ENCODE measurements around the gene TLCD2.

The TLCD2 gene

DNA sequence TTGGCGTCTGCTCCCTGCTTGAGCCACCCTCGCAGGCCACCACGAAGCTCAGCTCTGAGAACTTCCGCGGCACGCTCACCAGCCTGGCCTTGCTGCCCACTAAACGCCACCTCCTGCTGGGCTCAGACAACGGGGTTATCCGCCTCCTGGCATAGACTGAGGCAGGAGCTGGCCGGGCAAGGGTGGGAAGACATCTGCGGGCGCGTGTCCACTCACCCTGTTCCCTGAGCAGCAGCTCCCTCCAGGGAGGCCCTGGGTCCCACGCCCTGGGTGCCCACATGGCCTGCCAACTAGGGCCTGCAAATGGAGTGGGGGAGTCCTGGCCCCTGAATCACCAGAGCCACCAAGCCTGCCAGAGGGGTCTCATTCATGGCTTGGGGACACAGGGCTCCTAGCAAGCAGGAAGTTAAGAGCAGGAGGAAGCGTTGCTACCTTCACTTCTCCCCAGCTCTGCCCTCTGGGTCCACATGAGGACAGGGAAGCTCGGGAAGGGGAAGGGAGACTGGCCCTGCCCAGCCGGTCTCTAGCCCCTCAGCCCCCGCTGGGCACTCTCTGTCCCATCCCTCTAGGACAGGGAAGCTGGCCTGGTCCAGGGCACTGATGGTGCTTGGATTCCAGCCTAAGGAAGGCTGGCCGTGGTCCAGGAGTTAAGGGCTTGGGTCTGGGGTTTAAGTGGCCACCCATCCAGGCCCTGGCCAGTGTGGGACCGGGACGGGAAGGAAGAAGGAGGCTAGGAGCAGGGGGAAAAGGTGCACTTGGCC is 27.5 kb upstream of the TLCD2 start:
- TF ChIP-seq, protein P1, sequence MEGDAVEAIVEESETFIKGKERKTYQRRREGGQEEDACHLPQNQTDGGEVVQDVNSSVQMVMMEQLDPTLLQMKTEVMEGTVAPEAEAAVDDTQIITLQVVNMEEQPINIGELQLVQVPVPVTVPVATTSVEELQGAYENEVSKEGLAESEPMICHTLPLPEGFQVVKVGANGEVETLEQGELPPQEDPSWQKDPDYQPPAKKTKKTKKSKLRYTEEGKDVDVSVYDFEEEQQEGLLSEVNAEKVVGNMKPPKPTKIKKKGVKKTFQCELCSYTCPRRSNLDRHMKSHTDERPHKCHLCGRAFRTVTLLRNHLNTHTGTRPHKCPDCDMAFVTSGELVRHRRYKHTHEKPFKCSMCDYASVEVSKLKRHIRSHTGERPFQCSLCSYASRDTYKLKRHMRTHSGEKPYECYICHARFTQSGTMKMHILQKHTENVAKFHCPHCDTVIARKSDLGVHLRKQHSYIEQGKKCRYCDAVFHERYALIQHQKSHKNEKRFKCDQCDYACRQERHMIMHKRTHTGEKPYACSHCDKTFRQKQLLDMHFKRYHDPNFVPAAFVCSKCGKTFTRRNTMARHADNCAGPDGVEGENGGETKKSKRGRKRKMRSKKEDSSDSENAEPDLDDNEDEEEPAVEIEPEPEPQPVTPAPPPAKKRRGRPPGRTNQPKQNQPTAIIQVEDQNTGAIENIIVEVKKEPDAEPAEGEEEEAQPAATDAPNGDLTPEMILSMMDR (IDR thresholded peaks at IDR 0.05): no peak
- Mint-ChIP-seq H3K4me1 (peaks cover 39% of the 10 kb centered on the region), H3K36me3 (ENCODE audit: low read depth) (peaks cover 10% of the 10 kb centered on the region), H3K27ac (no peak overlapping the region), H3K27me3 (ENCODE audit: low read depth, poor library complexity) (peaks cover 4% of the 10 kb centered on the region), H3K4me3 (no peak overlapping the region), H3K9me3 (peaks cover 23% of the 10 kb centered on the region)
- DNase-seq: no peak

DNA sequence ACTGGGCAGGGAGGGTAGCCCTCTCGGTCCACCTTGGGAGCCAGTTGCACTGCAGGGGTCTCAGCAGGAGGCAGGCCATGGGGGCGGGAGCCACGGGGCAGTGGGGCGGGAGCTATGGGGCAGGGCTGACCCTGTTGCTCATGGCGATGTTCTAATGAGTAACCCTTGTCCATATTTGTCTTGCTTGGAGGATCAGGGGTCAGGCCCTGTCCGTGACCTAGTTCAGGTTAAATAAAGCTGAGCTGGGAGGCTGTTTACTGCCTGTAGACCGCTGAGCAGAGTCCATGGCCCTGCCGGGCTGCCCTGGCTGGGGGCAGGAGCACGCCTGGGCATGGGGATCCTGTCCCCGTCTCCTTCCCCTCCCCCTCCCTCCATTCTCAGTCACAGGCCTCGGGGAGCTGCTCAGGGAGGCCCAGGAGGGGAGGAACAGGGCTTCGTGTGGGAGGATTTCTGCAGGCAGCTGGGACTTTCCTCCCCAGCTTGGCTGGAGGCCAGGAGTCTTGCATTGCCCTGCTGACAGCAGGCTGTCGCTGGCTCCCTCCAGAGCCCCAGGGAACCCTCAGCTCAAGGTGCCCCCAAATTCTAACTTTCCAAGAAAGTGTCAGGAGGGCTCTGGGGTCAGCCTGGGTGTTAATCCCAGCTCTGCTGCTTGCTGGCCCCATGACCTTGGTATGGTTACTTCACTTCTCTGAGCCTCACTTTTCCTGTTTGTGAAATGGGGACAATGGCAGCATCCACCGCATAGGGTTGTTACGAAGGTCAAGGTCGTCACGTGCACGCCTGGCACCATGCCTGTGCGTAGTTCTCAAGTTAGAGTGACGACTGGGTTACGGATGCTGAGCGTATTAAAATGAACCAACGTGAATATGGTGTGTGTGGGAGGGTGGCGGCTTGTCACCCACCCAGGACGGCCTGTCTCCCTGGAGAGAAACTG is 26.4 kb upstream of the TLCD2 start:
- Mint-ChIP-seq H3K4me3 (peak overlapping the region; percentile 60), H3K27me3 (ENCODE audit: low read depth, poor library complexity) (peaks cover 4% of the 10 kb centered on the region), H3K9me3 (peaks cover 12% of the 10 kb centered on the region), H3K36me3 (ENCODE audit: low read depth) (peaks cover 10% of the 10 kb centered on the region), H3K4me1 (peaks cover 35% of the 10 kb centered on the region), H3K27ac (peak overlapping the region; percentile 83)
- TF ChIP-seq, protein P1 (IDR thresholded peaks at IDR 0.05): no peak
- peak; percentile 62 for DNase-seq

DNA sequence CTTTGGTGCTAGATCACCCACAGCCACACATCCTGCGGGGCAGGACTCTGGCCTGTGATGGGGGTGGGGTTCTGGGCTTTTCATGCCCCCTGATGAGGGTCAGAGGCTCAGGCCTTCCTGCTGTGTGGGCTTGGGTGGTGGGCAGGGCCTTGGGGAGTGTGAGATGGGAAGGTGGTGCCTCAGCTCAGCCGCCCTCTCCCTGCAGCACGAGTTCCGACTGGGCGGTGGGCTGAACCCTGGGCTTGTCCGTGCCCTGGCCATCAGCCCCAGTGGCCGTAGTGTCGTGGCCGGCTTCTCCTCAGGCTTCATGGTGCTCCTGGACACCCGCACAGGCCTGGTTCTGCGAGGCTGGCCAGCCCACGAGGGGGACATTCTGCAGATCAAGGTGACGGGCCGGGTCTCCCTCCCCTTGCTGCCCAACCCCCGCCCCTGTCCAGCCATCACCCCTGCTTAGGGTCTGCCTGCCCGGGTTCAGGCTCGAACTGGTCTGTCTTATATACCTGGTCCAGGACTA is 25.7 kb upstream of the TLCD2 start:
- DNase-seq: no peak
- Mint-ChIP-seq H3K4me1 (peaks cover 35% of the 10 kb centered on the region), H3K36me3 (ENCODE audit: low read depth) (peaks cover 10% of the 10 kb centered on the region), H3K27ac (no peak overlapping the region), H3K27me3 (ENCODE audit: low read depth, poor library complexity) (peaks cover 4% of the 10 kb centered on the region), H3K4me3 (no peak overlapping the region), H3K9me3 (peaks cover 8% of the 10 kb centered on the region)
- TF ChIP-seq, protein P1 (IDR thresholded peaks at IDR 0.05): no peak

DNA sequence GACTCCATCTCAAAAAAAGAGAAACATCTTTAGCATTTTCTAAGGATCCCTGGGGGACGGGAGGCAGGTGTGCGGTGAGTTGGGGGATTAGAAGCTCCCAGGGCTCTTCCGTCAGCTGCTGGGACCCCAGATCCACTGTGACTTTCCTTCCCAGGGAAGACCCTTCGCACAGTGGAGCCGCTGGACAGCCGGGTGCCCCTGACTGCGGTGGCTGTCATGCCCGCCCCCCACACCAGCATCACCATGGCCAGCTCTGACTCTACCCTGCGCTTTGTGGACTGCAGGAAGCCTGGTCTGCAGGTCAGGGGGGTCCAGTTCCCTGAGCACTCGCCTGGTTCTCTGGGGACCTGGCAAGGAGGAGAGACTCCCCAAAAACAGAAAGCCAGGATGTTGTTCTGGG is 25.2 kb upstream of the TLCD2 start:
- H3K36me3 Mint-ChIP-seq (ENCODE audit: low read depth): peaks cover 10% of the 10 kb centered on the region
- H3K9me3 Mint-ChIP-seq: peaks cover 8% of the 10 kb centered on the region
- H3K4me3 Mint-ChIP-seq: no peak overlapping the region
- DNase-seq: no peak
- H3K27me3 Mint-ChIP-seq (ENCODE audit: low read depth, poor library complexity): peaks cover 4% of the 10 kb centered on the region
- H3K27ac Mint-ChIP-seq: no peak overlapping the region
- TF ChIP-seq, protein P1 (IDR thresholded peaks at IDR 0.05): no peak
- H3K4me1 Mint-ChIP-seq: peaks cover 35% of the 10 kb centered on the region

DNA sequence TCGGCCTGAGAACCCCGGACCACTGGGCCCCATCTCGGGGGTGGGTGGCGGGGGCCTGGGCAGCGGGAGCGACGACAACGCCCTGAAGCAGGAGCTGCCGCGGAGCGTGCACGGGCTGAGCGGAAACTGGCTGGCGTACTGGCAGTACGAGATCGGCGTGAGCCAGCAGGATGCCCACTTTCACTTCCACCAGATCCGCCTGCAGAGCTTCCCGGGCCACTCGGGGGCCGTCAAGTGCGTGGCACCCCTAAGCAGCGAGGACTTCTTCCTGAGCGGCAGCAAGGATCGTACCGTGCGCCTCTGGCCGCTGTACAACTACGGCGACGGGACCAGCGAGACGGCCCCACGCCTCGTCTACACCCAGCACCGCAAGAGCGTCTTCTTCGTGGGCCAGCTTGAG is 23.6 kb upstream of the TLCD2 start:
- DNase-seq: no peak
- Mint-ChIP-seq H3K27ac (no peak overlapping the region), H3K9me3 (peaks cover 8% of the 10 kb centered on the region), H3K4me3 (no peak overlapping the region), H3K4me1 (peaks cover 44% of the 10 kb centered on the region), H3K27me3 (ENCODE audit: low read depth, poor library complexity) (peaks cover 4% of the 10 kb centered on the region), H3K36me3 (ENCODE audit: low read depth) (peaks cover 10% of the 10 kb centered on the region)
- TF ChIP-seq, protein P1 (IDR thresholded peaks at IDR 0.05): no peak
